NCI-H524 (cell line): Measurements from ENCODE around the gene ANTKMT.

Experiments
- DNase-seq, 2 experiments: peaks; one replicate each; lab custom pipeline; 2025; lab: John Stamatoyannopoulos, UW

The ANTKMT gene, protein sequence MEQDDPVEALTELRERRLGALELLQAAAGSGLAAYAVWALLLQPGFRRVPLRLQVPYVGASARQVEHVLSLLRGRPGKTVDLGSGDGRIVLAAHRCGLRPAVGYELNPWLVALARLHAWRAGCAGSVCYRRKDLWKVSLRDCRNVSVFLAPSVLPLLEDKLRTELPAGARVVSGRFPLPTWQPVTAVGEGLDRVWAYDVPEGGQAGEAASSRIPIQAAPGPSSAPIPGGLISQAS

DNA sequence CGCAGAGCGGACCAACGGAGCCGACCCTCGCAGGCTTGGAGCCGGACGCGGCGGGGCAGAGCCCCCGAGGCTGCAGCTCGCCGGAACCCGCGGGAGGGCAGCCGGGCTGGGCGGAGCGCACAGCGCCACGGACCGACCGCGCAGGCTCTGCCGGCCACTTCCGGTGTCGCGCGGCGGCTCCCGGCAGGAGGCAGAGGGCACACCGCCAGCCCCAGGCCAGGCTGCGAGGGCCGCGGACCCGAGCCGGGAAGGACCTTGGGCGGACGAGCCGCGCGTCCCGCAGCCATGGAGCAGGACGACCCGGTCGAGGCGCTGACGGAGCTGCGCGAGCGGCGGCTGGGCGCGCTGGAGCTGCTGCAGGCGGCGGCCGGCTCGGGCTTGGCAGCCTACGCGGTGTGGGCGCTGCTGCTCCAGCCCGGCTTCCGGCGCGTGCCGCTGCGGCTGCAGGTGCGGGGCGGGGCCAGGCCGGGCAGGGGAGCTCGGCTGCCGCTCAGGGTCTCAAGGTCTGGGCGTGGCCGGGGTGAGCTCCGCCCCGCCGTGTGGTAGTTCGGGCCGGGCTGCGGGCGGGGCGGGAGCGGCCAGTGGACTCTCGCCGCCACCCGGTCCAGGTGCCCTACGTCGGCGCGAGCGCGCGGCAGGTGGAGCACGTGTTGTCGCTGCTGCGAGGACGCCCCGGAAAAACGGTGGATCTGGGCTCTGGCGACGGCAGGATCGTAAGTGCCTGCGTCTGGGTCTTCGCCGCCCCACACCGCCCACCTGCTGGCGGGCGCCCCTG is at the start of gene ANTKMT:
ANTKMT (plus strand) TSS at position 157 of the 775 bp plus-strand sequence; CDS start at position 286, 129 bp downstream.
- DNase-seq = peak; percentile 53 to 86

DNA sequence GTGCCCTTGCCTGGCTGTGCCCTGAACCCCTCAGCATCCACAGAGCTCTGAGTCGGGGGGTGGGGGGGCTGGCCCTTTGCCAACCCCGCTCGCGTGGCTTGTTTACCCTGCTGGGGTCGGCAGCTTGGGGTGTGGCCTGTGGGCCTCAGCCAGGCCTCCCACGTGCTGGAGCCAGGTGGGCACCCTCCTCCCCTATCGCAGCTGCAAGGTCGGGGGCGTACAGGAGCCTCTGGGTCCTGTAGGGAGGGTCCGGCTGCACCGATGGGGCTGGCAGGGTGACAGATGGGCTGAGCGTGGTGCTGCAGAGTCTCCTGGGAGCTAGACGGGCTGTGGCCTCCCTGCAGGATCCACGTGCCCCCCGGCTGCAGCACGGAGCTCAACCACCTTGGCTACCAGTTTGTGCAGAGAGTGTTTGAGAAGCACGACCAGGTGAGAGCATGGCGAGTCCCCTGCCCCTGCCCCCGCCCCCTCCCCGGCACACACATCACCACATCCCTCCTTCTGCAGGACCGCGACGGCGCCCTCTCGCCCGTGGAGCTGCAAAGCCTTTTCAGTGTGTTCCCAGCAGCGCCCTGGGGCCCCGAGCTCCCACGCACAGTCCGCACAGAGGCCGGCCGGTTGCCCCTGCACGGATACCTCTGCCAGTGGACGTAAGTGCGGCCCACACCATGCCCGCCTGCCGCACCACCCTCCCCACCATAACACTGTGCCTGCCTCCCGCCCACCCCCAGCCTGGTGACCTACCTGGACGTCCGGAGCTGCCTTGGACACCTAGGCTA is 49.4 kb upstream of the ANTKMT start:
- DNase-seq = peak in 1 of 2 experiments; percentile 34

DNA sequence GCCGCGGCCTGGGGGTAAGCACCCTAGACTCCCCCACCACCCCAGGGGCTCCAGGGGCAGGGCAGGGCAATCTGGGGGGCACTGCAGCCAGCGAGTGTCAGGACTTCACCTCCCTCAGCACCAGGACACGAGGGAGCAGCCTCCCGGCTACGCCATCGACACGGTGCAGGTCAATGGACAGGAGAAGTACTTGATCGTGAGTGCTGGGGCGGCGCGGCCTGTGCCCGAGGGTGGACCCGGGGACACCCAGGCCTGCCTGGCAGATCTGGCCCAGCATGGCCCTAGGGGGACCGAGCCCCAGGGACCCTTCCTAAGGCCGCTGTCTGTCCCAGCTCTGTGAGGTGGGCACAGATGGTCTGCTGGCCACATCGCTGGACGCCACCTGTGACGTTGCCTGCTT is 48.6 kb upstream of the ANTKMT start:
- no peak for DNase-seq

DNA sequence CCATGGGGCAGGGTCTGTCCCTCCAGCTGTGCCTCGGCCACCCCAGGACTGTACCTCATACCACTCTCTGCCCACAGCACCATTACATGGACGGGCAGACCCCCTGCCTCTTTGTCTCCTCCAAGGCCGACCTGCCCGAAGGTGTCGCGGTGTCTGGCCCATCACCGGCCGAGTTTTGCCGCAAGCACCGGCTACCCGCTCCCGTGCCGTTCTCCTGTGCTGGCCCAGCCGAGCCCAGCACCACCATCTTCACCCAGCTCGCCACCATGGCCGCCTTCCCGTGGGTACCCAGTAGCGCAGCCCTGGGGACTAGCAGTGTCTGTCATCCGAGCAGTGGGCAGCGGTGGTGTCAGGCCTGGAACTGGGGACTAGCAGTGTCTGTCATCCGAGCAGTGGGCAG is 48.1 kb upstream of the ANTKMT start:
- DNase-seq = no peak

DNA sequence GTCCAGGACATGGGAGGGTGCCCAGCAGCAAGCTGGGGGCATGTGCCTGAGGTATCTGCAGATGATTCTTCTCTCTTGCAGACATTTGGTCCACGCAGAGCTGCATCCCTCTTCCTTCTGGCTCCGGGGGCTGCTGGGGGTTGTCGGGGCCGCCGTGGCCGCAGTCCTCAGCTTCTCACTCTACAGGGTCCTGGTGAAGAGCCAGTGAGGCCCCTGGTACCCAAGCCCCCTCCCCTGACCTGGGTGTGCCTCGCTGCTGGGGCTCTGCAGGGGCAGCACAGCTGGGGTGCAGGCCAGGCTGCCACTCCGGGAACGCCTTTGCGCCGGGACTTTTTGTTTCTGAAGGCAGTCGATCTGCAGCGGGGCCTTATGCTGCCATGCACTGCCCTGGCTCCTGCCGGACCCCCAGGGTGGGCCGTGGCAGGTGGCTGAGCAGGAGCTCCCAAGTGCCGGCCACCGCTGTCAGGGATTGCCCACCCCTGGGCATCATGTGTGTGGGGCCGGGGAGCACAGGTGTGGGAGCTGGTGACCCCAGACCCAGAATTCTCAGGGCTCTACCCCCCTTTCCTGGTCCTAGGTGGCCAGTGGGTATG is 47.5 kb upstream of the ANTKMT start:
- DNase-seq = no peak

DNA sequence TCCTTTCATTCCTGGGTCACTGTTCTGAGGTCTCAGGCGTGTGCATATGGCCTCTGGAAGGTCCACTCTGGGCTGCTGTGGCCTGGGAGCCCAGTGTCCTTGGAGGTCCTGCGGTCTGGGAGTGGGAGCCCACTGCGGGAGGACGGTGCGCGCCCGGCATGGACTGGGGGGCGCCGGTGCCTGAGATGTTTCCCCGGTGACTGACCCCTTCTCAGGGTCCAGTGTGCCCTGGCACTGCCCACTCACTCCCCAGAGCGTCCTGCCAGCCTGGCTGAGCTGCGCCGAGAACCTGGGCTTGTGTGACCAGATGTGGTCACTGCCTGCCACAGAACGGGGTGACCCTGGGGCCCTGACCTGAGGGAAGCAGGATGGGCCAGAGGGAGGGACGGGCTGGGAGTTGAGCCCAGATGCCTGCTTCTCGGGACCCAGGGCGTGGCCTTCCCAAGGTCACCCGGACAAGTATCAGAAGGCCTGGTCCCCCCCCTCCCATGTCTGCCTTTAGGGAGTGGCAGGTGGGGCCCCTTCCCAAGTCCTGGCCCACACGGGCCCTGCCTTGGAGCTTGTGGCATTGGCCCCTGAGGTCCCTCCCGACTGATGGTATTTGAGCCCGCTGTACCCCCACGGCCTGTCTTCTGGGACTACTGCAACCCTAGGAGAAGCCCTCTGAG is 46.6 kb upstream of the ANTKMT start:
- no peak for DNase-seq

DNA sequence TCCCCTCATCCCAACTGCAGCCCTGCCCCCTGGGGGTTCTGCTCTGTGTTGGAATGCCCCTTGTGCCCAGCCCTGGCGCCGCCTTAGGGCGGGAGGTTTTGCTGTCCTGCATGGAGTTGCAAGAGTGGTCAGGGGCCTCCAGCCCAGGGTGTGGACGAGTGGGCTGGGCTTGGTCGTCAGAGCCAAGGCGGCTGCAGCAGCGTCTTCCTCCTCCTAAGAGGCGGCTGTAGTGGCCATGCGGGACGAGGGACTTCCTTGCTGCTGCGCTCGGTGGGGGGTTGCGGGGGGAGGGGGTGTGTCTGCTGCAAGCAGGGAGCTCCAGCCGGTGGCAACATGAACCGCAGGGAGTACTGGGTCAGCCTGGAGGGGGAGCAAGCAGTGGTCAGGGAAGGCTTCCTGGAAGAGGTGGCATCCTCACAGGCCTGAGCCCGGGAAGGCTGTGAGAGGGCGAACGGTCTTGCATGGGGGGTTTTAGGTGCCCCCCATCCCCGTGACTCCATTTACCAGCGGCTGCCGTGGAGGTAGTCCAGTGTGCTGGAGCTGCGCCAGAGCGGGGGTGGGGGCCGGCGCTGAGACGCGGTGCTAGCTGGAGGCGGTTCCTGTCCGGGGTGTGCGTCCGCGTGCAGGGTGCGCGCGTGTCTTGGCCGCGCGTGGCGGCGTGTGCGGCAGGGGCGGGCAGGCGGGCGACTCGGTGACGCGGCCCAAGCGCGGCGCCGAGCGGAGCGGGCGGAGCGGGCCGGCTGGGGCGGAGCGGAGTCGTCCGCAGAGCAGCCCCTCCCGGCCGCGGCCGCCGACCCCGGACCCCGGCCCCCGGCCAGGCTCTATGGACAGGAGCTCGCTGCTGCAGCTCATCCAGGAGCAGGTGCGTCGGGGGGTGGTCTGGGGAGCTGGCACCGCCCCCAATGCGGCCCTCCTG is 45.7 kb upstream of the ANTKMT start, which contains the start of gene RHBDL1:
RHBDL1 (plus strand) TSS at position 704 of the 916 bp plus-strand sequence; CDS start at position 824, 120 bp downstream.
- DNase-seq = peak in 1 of 2 experiments; percentile 50

DNA sequence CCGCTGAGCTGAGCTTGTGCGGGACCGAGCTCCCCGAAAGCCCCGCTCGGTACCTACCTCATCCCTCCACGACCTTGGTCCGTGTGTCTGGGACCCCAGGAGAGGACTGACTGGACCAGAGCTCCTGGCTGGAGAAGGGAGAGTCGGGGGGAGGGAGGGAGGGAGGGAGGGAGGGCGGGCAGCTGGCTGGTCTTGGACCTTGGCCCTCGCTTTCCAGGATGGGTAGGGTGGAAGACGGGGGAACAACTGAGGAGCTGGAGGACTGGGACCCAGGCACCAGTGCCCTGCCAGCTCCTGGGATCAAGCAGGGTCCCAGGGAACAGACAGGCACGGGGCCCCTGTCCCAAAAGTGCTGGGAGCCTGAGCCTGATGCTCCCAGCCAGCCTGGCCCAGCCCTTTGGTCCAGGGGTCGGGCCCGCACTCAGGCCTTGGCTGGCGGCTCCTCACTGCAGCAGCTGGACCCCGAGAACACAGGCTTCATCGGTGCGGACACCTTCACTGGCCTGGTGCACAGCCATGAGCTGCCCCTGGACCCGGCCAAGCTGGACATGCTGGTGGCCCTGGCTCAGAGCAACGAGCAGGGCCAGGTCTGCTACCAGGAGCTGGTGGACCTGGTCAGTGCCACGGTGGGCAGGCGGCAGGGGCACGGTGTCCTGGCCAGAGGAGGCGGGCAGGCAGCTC is 44.9 kb upstream of the ANTKMT start:
- no peak for DNase-seq

DNA sequence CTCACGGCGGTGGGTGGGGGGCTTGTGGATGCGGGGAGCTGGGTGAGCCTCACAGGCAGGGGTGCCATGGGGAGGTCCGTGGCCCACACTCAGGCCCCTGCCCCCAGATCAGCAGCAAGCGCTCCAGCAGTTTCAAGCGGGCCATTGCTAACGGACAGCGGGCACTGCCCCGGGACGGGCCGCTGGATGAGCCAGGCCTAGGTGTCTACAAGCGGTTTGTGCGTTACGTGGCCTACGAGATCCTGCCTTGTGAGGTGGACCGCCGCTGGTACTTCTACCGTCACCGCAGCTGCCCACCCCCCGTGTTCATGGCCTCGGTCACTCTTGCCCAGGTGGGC is 44.4 kb upstream of the ANTKMT start:
- no peak for DNase-seq

DNA sequence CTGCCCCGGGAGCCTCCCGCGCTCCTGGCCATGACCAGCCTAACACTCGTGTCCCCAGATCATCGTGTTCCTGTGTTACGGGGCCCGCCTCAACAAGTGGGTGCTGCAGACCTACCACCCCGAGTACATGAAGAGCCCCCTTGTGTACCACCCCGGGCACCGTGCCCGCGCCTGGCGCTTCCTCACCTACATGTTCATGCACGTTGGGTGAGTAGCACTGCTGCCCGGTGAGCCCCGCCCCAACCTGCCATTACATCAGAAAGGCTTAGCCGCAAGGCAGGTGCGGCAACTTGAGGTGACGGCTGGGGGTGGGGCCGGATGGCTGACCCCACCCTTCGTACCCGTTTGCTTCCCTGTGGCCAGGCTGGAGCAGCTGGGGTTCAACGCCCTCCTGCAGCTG is 44.0 kb upstream of the ANTKMT start:
- no peak for DNase-seq

DNA sequence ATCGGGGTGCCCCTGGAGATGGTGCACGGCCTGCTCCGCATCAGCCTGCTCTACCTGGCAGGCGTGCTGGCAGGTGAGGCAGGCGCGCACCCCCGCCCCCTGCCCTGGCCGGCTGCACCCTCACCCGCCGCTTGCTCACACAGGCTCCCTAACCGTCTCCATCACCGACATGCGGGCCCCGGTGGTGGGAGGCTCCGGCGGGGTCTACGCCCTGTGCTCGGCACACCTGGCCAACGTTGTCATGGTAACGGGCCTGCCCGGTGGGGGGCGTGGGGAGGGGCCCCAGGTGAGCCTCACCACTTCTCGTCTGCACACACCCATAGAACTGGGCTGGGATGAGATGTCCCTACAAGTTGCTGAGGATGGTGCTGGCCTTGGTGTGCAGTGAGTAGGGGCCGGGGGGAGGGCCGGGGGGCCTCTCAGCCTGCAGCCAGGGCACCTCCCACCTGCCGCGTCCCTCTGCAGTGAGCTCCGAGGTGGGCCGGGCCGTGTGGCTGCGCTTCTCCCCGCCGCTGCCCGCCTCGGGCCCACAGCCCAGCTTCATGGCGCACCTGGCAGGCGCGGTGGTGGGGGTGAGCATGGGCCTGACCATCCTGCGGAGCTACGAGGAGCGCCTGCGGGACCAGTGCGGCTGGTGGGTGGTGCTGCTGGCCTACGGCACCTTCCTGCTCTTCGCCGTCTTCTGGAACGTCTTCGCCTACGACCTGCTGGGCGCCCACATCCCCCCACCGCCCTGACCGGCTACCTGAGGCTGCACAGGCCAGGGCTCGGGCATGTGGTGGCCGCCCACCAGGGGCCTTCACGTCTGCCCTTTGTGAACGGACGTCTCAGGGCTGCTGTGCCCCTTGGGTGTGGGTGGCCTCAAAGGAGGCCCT is 43.4 kb upstream of the ANTKMT start:
- no peak for DNase-seq

DNA sequence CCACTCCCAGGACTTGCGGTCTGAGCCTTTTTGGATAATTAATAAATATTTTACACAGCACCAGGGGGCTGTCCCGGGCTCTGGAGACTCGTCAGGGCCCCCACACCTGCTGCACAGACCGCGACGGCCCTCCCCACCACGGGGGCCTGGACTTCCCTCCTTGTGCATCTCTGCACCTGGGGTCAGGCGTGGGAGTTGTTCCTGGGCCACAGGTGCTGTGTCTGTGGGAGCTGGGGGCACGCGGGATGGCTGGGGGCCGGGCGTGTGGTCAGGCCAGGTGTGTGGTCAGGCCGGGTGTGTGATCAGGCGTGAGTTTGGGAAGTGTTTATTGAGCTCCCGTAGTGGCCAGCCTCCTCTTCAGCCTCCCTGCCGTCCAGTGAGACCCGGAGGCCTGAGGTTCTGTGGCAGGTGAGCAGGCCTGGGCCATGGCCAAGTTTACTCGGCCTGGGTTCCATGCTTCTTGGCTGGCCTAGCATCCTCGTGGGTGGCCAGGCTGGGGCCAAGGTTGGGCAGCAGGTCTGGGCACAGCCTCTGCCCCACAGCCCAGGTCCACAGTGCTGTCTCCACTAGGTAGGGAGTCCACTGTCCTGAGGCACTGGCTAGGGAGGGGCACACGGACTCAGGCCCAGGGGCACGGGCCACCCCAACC is 42.6 kb upstream of the ANTKMT start:
- no peak for DNase-seq

DNA sequence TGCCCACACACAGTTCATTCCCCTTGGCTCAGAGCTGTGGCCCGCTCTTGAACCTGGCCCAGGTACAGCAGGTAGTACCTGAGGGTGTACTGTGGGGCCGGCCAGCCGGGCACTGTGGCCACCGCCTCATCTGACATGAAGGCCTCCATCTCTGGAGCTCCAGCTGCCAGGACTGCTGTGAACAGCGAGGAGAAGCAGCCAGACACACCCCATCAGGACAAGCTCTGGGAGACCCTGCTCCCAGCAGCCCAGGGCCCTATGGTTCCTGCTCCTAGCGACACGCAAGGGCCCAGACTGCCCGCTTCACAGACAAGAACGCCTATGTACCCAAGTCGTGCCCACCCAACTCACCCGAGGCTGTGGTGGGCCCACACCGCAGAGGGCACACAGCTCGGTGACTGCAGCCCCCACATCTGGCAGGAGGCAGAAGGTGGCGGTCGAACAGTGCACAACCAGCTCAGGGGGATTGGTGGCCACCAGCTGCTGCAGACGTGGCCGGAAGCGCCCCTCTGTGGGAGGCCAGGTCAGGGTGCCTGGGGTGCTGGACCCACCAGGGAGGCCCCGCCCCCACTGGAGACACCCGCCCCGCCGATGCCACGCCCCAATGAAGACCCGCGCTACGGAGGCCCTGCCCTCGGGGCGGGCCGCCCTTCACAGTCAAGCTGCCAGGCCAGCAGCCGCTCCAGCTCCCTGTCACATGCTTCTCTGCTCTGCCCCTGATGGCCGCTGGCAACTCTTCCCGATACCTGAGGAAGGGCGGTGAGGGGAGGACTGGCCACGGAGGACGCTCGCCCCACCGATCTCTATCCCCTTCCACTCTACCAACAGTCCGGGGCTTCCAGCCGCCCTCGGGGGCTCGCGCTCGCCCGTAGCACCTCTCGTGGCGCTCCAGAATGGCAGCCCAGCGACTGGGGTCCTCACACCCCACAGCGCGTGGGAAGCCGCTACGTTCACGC is 41.8 kb upstream of the ANTKMT start:
- peak; percentile 70 to 82 for DNase-seq

DNA sequence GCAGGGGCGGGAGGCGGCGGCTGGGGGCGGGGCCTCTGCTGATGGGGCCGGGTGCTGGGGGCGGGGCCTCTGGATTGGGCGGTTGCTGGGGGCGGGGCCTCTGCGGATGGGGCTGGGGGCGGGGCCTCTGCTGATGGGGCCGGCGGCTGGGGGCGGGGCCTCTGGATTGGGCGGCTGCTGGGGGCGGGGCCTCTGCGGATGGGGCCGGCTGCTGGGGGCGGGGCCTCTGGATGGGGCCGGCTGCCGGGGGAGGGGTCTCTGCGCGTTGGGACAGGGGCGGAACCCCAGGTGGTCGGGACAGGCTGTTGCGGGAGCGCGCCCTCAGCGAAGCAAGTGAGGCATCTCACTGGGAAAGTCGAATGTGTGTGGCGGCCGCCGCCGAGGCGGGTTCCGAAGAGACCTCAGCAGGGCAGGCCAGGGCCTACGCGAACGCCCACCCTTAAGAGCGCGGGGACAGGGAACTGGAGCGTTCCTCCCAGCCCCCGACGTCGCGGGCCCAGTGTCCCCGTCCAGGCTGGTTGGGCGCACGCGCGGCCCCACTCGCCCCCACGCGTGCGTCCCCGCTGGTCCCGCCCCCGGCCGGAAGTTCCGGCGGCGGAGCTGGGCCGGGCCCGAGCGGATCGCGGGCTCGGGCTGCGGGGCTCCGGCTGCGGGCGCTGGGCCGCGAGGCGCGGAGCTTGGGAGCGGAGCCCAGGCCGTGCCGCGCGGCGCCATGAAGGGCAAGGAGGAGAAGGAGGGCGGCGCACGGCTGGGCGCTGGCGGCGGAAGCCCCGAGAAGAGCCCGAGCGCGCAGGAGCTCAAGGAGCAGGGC is 40.9 kb upstream of the ANTKMT start, which contains the start of gene STUB1:
STUB1 (plus strand) TSS at position 597 of the 811 bp plus-strand sequence; CDS start at position 713, 116 bp downstream.
- DNase-seq = peak; percentile 89 to 93

DNA sequence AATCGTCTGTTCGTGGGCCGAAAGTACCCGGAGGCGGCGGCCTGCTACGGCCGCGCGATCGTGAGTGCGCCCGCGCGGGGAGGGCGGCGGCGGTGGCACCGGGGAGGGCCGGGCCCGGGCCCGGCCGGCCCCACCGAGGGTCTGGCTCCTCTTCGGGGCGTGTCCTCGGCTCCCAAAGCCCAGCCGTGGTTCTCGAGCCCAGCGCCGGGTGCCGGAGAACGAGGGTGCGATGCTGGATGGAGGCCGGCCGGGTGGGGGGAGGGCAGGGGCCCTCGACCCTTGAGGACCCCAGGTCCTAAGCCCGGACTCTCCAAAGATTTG is 40.4 kb upstream of the ANTKMT start:
- DNase-seq = no peak

DNA sequence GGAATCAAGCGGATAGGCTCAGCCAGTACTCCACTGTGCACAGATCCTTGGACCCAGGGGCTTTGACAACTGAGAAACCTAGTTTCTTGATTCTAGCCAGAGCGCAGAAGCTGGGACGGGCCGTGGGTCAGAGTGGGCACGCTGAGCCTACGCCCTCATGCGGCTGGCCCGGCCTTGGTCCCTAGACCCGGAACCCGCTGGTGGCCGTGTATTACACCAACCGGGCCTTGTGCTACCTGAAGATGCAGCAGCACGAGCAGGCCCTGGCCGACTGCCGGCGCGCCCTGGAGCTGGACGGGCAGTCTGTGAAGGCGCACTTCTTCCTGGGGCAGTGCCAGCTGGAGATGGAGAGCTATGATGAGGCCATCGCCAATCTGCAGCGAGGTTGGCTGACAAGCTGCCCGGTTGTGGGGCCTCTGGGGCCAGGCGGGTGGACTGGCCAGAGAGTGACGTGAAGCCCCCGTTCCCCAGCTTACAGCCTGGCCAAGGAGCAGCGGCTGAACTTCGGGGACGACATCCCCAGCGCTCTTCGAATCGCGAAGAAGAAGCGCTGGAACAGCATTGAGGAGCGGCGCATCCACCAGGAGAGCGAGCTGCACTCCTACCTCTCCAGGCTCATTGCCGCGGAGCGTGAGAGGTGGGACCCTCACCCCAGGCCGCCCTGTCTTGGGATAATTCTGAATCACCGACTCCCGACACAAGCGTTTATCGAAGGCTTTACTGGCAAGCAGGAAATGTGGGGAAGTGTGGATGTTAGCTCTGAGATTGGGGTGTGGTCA is 39.8 kb upstream of the ANTKMT start:
- DNase-seq = peak; percentile 21 to 48
